ENCODE measurements around the gene MEGF9. TPM values are rescaled to one million over a fixed set of nuclear protein-coding genes. Genes with fewer than 3 reads are reported as not detected.
A peak's percentile ranks its signal among the peaks of the same experiment; 100 is the strongest.
"Not testable (repeated sequence)": the region's sequence is repeated elsewhere in the genome, so short reads cannot be mapped to it uniquely, and the experiment has no call there.

MEGF9 gene
- total RNA-seq, 1 donor from 2014 or later, result 8.7 TPM

DNA sequence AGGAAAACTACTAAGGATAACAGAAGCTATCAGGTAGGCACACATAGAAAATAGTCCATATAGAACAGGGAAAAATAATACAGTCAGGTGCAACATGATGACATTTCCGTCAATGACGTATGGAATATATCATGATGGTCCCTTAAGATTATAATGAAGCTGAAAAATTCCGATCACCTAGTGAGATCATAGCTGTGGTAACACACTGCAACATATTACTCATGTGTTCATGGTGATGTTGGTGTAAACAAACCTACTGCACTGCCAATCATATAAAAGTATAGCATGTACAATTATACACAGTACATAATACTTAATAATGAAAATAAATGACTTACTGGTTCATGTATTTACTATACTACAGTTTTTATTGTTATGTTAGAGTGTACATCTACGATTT, 60.0 kb downstream of the MEGF9 start:
- no peak for DNase-seq

DNA sequence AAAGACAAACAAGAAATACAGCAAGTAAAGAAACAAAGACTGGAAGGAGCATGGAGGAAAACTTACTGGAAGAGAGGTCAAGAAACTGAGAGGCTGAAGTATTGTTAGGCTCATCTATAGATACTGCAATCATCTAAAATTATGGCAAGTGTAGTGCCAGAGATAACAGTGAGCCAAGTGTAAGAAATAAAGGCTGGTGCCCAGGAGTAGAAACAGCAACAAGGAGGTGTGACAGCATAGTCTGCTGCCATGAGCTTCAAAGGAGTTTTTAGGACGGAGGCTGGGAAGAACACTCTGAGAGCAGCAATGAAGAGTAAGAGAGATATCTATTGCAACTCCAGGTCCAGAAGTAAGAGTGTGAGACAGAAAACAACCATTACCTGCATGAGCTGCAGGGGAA, 60.5 kb downstream of the MEGF9 start:
- no peak for DNase-seq

DNA sequence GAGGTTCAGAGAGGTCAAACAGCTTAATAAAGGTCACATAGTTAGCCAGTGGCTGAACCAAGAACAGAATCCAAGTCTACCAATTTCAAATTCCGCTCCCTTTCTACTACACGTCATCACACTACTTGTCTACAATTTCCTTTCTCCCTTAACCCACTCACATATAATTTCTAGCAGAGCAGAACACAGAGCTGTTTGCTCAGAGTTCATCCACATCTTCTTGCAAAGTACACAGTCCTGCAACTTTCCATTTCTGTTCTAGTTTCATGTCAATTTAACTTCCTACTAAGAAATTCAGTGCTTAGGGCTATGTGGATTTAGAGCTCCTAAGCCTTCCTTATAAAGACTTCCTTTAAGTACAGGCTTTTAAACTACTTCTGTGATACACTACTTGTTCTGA, 61.3 kb downstream of the MEGF9 start:
- no peak for DNase-seq

DNA sequence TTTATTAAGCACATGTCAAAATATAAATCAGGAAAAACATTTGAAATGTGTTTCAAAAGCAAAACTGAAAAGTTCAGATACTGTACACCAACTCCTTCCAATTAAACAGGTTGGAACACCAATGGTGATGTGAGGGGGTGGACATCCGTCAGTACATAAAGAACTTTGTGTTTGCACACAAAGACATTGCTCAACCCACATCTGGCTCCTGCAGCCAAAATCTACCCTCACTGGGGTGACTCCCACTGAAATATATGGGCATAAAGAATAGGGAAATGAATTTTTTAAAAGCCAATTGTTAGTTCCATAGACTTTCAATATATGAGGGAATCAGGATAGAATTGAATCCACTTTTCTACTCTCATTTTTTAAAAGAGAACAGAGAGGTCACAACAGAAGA, 63.9 kb downstream of the MEGF9 start:
- DNase-seq, result no peak

DNA sequence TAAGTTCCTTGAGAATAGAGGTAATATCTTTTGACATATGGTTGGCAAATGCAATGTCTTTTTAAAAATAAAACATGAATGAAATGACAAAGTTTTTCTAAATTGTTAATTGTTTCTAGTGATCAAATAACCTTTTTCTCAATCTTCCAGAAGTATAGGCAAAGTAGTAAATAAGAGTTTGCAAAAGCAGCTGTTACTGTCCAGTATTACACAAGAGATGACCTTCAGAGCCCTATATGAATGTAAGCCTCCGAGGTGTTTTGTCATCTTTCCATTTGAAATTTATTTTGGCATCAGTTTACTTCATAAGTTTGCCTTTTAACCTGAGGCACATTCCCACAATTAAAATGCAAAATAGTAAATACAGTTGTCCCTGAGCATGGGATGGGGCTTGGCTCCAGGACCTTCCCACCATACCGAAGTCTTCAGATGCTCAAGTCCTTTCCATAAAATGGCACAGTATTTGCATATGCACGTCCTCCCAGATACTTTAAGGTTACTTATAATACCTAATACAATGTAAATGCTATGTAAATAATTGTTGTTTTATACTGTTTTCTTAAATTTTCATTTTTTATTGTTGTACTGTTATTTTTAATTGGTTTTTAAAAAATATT, 65.6 kb downstream of the MEGF9 start:
- DNase-seq, result no peak

DNA sequence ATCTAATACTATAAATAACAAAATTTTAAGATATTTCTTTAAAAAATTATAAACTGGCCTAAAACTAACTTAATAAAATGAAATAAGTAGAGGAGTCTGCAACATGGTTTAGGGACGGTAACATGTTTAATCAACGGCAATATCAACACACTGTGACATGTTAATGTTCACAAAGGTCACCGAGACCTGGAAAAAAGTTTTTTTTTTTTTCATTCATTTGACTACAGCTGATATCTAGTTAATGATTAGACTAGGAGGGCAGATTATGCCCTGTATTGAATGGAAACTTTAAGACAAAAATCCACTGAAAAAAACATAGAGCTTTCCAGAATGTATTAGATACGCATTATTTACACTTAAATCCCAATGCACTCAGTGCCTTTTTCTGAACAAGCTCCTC, 67.3 kb downstream of the MEGF9 start:
- no peak for DNase-seq

DNA sequence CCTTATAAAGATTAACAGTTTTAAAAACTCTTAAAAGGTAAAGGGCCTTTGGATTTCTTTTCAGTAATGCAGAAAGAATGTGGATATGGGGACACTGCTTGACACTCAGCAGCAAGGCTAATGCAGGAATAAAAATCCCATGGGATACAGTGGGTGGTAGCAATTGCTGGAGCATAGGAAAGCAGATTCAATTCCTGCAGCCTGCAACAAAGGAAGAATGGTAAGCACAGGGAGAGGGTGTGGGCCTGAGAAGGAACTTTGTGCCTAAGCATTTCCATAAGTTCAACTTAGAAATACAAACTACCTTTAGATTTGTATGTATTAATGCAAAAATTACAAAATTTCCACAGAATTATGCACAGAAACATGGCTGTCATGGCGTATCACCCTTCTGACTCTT, 68.5 kb downstream of the MEGF9 start:
- no peak for DNase-seq

DNA sequence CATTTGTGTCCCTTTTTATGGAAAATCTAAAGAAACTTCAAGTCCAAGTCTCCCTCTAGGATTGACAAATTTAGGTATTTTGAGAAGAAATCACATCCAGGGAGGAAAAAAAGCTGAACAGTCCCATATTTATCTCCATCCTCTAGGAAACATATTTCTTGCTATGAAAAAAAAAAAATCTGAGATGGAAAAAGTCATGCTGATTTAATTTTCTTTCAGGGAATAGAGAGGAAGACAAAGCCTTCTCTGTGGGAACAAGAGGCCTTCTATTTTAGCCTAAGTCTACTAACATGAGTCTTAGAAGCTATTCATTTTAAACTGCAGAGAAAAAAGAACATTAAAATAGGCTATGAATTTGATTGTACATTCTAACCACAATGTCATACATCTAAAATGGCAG, 71.2 kb downstream of the MEGF9 start:
- no peak for DNase-seq

DNA sequence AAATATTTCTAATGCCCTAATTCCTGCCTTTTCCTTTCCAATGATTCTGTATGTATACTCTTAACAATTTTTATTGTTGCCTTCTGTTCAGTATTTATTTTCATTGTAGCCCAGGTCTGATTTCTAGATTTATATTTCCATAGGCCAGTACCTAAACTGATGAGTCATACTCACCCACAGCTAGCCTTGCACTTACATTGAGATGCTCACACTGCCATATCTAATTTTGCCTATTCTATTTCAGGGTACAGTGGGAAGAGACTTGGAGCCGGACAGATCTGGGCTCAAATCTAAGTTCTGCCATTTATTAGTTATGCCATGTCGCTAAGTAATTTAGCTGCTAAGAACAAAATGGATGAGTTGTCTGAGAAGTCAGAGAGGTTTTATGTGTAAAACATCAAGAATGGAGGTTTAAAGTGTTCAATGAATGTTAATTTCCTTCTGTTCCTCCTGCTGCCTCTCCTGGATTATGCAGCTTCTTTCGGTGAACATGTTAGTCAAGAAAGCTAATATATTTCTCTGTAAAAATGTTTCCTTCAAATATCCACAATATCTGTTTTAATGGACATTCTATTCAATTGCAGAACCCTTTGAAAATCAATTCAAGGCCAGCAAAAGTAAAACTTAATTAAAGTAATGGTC, 72.0 kb downstream of the MEGF9 start:
- no peak for DNase-seq

DNA sequence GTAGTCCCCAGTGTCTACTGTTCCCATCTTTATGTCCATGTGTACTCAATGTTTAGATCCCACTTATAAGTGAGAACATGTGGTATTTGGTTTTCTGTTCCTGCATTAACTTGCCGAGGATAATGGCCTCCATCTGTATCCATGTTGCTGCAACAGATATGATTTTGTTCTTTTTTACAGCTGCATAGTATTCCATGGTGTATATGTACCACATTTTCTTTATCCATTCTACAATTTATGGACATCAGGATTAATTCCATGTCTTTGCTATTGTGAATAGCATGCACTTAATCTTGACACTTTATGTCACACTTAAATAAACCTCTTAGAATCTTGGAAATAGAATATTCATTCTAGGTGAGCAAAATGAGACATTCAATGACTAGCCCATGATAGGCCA, 73.4 kb downstream of the MEGF9 start:
- DNase-seq, result not testable (repeated sequence)

DNA sequence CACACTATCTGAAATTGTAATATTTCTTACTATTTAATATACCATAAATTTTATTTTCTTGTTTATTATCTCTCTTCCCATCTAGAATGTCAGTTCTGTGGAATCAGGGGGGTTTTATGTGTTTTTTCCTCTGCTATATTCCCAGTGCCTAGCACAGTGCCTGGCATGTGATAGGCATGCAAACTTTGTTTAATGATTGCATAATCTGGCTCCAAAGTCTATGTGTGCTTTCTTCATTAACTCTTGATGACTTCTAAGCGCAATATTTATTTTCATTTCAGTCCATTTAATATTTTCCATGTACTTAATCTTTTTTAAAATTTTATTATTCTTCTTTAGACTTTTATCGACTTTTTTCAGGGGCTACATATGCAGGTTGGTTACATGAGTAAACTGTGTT, 73.9 kb downstream of the MEGF9 start:
- DNase-seq, result no peak

DNA sequence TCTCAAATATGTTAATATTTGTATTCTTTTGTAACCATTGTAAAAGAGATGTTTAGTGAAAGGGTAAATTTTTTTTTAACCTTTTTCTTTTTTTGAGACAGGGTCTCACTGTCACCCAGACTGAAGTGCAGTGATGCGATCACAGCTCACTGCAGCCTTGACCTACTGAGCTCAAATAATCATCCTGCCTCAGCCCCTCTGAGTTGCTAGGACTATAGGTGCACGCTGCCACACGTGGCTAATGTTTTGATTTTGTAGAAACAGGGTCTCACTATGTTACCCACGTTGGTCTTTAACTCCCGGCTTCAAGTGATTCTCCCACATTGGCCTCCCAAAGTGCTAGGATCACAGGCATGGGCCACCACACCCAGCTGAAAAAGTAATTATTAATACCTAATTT, 76.4 kb downstream of the MEGF9 start:
- DNase-seq, result no peak

DNA sequence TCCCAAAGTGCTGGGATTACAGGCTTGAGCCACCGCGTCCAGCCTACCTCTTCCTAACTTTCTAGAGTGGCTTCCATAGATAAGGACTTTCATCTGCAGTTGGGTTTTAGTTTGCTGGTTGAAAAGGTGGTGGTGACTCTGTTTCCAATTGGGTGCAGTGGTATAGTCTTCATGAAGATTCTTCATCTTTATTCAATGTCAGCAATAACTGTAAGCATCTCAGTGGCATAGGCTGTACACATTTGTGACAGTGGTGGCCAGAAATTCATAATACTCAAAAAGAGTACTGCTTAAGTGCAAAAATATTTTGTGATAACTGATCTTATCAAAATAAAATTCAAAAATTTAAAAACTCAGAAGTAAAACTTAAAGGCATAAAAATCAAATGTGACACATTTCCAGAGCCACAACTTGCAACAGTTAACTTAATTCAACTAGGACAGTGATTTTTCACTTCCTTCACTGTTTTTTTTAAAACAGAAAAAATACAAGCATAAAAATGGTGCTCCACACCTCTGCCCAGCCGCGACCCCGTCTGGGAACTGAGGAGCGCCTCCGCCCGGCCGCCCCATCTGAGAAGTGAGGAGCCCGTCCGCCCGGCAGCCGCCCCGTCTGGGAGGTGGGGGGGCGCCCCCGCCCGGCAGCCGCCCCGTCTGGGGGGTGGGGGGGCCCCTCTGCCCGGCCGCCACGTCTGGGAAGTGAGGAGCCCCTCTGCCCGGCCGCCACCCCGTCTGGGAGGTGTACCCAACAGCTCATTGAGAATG, 77.9 kb downstream of the MEGF9 start:
- DNase-seq, result no peak

DNA sequence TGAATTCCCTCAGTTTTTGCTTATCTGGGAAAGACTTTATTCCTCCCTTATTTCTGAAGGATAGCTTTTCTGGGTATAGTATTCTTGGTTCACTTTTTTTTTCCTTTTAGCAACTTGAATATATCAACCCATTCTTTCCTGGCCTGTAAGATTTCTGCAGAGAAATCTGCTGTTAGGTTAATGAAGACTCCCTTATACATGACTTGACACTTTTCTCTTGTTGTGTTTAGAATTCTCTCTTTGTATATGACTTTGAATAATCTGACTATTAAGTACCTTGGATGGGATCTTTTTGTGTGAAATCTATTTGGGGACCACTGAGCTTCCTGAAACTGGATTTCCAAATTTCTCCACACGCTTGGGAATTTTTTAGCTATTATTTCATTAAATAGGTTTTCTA, 79.3 kb downstream of the MEGF9 start:
- DNase-seq, result no peak

DNA sequence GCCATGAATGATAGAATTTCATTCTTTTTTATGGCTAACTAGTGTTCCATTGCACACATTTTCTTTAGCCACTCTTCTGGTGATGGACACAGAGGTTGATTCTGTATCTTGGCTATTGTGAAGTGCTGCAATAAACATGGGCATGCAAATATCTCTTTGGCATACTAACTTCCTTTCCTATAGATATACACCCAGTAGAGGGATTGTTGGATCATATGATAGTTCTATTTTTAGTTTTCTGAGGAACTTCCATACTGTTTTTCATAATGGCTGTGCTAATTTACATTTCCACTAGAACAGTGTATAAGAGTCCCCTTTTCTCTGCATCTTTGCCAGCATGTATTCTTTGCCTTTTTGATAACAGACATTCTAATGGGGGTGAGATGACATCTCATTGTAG, 83.9 kb downstream of the MEGF9 start:
- DNase-seq, result no peak

DNA sequence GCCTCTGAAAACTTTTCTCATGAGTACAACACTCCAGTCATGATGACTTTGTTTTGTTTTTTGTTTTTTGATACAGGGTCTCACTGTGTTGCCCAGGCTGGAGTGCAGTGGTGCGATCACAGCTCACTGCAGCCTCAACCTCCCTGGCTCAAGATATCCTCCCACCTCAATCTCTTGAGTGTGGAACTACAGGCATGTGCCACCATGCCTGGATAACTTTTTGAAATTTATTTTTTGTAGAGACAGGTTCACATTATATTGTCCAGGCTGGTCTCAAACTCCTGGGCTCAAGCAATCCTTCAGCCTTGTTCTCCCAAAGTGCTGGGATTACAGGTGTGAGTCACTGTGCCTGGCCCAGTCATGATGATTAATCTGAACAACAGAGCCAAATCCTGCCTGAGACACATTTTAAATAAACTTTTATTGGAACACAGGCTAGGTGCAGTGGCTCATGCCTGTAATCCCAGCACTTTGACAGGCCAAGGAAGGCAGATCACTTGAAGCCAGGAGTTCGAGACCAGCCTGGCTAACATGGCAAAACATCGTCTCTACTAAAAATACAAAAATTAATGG, 85.3 kb downstream of the MEGF9 start:
- DNase-seq, result peak; percentile 30

DNA sequence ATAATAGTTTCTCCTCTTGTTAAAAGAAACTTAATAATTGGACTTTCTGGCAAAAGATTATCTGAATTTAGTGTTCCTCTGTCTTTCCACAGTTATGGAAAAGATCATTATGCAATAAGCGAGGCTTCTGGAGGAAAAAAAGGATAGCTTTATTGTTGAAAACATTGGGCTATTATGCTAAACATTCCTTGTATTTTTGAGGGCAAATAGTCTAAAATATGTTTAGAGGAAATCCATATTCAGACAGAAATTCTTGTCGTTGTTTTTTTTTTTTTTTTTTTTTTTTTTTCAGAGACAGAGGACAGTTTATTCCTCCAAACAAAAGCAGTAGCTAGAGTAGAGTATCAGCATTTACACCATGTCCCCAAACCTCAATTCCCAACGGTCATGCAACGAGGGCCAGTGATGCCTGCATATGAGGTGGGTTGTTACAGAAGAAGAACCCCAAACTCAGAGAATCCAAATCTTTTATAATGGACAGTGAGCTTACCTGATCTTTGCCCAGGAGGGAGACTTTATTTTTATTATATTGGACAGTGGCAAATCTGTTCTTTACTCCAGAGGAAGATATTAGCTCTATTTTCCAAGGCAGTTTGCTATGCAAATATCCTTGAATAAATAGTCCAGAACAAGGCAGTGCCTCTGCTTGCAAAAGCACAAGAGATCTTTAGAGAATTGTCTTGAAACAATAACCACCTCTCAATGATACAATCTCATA, 85.9 kb downstream of the MEGF9 start:
- DNase-seq, result no peak

DNA sequence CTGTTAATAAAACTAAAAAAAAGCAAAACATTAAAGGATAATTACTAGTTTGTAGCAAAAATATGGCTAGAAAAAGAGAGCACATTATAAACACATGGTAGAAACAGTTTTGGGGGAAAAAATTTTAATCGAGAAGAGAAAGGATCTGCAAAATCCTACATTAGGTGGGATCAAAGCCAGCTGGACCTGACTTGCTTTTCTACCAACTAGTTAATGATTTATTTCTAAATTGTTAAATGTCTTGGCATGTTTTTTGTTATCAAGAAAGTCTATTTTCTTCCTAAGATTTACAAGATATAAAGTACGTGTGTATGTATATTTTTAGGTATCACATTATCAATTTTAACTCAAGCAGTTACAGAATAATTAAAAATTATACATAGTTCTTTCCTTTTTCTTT, 87.2 kb downstream of the MEGF9 start:
- no peak for DNase-seq

DNA sequence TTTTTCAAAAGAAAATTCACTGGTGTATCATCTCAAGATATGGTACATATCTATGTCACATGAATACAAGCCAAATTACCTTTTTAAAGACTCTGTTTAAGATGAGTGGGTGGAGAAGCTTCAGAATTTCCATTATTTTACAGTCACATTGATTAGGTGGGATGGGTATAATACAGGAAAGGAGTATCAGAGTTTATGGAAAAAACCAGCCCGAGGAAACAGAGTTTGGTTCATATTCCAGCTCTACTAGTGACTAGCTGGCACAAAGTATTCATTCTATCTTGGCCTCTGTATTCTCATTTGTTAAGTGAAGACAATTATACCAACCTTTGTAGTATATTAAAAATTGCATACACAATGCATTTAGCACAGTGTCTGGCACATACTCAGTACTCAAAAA, 87.8 kb downstream of the MEGF9 start:
- DNase-seq, result no peak

DNA sequence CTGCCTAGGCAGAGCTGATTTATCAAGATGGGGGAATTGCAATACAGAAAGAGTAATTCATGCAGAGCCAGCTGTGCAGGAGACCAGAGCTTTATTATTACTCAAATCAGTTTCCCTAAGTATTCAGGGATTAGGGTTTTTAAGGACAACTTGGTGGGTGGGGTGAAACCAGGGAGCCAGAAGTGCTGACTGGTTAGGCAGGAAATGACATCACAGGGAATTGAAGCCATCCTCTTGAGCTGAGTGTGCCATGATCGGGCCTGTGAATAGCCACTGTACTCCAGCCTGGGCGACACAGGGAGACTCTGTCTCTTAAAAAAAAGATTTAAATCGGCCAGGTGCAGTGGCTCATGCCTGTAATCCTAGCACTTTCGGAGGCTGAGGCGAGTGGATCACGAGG, 89.0 kb downstream of the MEGF9 start:
- DNase-seq, result peak; percentile 12

DNA sequence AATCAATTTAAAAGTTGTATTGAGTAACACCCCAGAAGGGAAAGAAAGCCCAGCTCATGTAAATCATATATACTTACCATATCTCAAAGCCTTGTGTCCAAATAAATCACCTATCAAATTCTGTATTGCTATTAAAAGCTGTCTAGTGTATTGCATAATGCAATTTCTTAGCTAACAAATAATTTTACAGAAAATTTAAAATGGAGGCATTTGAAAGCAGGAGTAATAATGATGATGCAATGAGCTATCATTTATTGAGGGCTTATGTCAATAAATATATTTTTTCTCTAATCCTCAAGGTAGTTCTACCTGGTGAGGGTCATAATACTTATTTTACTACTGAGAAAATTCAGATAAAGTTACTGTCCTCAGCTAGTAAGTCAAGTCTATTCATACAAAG, 91.5 kb downstream of the MEGF9 start:
- DNase-seq, result no peak

DNA sequence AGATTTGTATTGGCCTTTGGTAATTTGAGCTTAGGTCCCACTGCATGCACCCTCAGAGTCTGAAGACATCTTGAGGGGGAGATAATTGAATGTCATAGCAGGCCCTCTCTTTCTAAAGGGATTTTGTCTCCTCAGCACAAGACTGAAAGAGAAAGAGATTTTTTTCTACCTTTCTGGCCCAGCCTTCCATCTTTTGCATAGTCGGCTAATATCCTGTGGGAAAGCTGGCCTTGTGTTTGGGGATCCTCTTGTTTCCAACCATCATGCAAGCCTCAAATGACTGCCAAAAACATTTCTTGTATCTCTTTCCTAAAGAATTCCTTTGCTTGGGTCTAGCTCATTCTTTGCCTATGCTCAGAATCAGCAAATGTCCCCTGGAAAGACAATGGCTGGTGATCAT, 92.3 kb downstream of the MEGF9 start:
- no peak for DNase-seq

All from dermis blood vessel endothelial cell (primary cell).